NCI-H146 treated with DMSO at 0.1 percent for 48 hours (cell line): ENCODE data around the gene TMEM81.

ENCODE experiments used
- DNase-seq: peaks from one replicate; lab custom pipeline; 2025; ENCODE audit not compliant: unreplicated experiment; lab: John Stamatoyannopoulos, UW

TMEM81 gene

GRCh38 chr1:205084360-205084759 is at the start of gene TMEM81:
TSS of gene TMEM81 (minus strand) at chr1:205084460. CDS start at chr1:205084320, 140 bp downstream.
- no peak for DNase-seq

- DNase-seq = no peak
Measured at GRCh38 chr1:205133287-205133686, 49.0 kb upstream of the TMEM81 start.

- no peak for DNase-seq
Measured at GRCh38 chr1:205129447-205130029, 45.3 kb upstream of the TMEM81 start.

- no peak for DNase-seq
Measured at GRCh38 chr1:205128050-205128449, 43.8 kb upstream of the TMEM81 start.

- no peak for DNase-seq
Measured at GRCh38 chr1:205127646-205128045, 43.4 kb upstream of the TMEM81 start.

DNA sequence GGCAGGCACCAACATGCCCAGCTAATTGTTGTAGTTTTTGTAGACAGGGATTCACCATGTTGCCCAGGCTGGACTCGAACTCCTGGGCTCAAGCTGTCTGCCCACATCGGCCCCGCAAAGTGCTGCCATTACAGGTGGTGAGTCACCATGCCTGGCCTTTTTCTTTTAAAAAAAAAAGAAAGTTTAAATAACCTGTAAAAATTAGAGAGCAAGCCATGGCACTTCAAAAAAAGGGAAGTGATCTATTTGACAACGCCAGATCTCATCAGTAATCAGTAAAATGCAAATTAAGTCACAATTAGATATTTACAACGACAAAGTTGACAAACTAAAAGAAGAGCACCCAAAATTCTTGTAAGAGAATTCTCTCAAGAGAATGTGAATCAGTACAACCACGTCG is 40.5 kb upstream of the TMEM81 start:
- no peak for DNase-seq

DNA sequence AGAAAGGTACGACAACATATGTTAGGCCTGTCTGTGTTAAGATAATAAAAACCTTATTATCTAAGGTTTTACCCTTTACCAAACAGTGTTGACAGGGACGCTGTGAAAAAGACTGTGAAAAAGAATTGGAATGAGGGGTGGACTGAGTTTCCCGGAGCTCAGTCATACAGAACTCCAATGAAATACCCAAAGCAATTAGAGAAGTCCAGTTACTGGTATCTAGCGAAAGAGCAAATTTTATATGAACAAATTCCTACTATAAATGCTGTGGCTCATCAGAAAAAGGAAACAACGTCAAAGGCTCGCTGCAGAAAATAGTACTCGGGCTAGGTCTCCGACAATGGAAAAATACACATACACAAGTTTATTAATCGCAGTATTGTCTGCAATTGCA is 38.2 kb upstream of the TMEM81 start:
- no peak for DNase-seq

- DNase-seq = peak; percentile 90
Measured at GRCh38 chr1:205121660-205122488, 37.6 kb upstream of the TMEM81 start, which contains the start of gene RBBP5. TSS of gene RBBP5 (minus strand) at chr1:205121978. CDS start at chr1:205121873, 105 bp downstream.

GRCh38 chr1:205118752-205119151 is 34.5 kb upstream of the TMEM81 start:
- DNase-seq = no peak

DNA sequence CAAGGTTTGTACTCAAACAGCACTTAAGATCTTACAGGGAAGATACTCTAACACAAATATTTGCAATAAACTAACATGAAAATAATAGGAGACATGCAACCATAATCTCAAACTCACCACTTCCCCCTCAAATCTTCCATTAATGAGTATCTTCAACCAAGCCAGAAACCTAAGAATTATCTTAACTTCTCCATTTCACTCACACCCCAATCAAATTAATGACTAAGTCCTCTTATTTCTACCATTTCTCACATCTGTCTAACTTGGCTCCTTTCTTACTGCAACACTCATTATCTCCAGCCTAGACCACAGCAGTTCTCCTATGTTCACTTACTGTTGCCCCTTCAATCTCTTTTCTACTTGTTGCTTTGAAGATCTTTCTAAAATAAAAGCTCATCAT is 27.1 kb upstream of the TMEM81 start:
- DNase-seq = no peak

GRCh38 chr1:205109711-205110110 is 25.5 kb upstream of the TMEM81 start:
- no peak for DNase-seq

- no peak for DNase-seq
Measured at GRCh38 chr1:205109269-205109668, 25.0 kb upstream of the TMEM81 start.

DNA sequence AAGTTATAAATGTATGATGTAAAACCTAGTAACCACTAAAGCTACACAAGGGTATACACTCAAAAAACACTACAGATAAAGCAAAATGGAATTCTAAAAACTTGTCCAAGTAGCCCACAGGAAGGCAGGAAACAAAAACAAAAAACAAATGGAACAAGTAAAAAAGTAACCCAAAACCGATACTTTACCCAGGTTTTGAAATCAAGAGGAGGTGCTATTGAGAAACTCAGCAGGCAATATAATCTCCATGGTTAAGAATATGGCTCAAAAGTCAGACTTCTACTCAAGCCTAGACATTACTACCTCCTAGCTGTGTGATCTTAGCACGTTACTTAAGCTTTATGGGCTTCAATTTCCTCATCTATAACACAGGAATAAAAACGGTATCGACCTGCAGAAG is 24.2 kb upstream of the TMEM81 start:
- no peak for DNase-seq

- no peak for DNase-seq
Measured at GRCh38 chr1:205107327-205107726, 23.1 kb upstream of the TMEM81 start.

- DNase-seq = no peak
Measured at GRCh38 chr1:205102404-205102803, 18.1 kb upstream of the TMEM81 start.

GRCh38 chr1:205098242-205098641 is 14.0 kb upstream of the TMEM81 start:
- no peak for DNase-seq

- DNase-seq = no peak
Measured at GRCh38 chr1:205095422-205095821, 11.2 kb upstream of the TMEM81 start.

GRCh38 chr1:205091043-205091740 is 6.9 kb upstream of the TMEM81 start:
- DNase-seq = no peak

DNA sequence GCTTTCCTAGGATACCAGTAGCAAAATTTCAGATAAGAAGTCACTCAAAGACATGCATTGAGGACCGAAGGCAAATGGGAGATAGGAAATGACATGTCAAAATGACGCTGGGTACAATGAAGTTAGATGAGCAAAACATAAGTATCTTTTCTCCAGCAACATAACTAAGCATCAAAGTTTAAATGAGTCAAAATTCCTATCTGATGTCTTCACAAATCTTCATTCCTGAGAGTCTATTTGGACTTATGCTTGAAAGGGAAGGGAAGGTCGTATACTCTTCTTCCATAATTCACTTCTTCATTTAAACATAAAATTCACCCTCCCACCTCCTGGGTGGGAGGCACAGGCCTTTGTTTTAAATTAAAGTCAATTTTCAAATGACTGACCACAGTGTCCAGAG is 4.1 kb upstream of the TMEM81 start:
- no peak for DNase-seq

DNA sequence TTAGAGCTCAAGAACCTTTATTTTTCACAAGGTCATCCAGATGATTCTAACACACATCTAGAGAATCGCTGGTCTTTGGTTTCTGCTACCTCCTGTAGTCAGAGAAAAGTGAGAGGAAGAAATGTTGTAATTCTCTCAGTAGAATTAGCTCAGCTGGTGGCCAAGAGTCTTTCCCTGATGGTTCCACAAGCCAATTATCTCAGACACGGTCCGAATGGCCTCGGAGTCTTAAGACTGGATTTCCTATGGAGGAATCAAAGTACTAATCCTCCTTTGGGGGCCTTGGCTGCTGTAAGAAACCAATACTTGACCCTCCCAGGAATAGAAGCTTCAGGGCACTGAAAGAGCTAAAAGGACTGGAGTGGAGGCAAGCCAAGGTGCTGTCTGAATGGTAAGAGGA is 1.8 kb downstream of the TMEM81 start:
- no peak for DNase-seq

- DNase-seq = no peak
Measured at GRCh38 chr1:205077934-205078311, 6.3 kb downstream of the TMEM81 start.
